CD4-positive, alpha-beta T cell (primary cell): ENCODE measurements around the gene ADCK2. TPM values are rescaled to one million over a fixed set of nuclear protein-coding genes. Genes with fewer than 3 reads are reported as not detected.

ENCODE experiments used
- ATAC-seq: fragments of 200-7000 bp; cut with Tn5 transposase; one replicate; pipeline ENCODE4 v1.10.0; 2022; ENCODE audit warnings: mild to moderate bottlenecking; ENCODE audit not compliant: poor library complexity
- CTCF ChIA-PET: fragments of 350-600 bp; sonication (Branson Sonifier 250); formaldehyde crosslinking; loops from one replicate; lab custom pipeline; 2021; ENCODE audit warnings: antibody characterized with exemption, inconsistent platforms; lab: Charles Lee
- POLR2A ChIA-PET: fragments of 350-600 bp; sonication (Branson Sonifier 250); formaldehyde crosslinking; loops from one replicate; lab custom pipeline; 2021; ENCODE audit warnings: antibody characterized with exemption, inconsistent platforms; lab: Charles Lee
- DNase-seq, 14 experiments: peaks; one replicate each; pipeline ENCODE4 v3.0.0-alpha.2; 2013 to 2020; ENCODE audit warnings: mixed read lengths in 2 of 14
- H3K27ac ChIP-seq, 2 donors: one replicate each; pipeline versions ENCODE4 v1.5.1 to v1.7.0; 2013; ENCODE audit warnings: low read length in 2 of 2, low read depth in 1 of 2, mild to moderate bottlenecking in 1 of 2
- H3K27me3 ChIP-seq, 2 experiments: 1 replicate in 1 of 2; 2 replicates in 1 of 2; pipeline versions ENCODE4 v1.6.1 to v1.7.0; 2013; ENCODE audit warnings: low read length in 2 of 2, control low read depth in 1 of 2, mild to moderate bottlenecking in 1 of 2, moderate library complexity in 1 of 2; ENCODE audit not compliant: insufficient read depth in 2 of 2, control insufficient read depth in 1 of 2
- H3K36me3 ChIP-seq: one replicate; pipeline ENCODE4 v1.6.1; 2013; ENCODE audit warnings: low read length, control low read depth; ENCODE audit not compliant: insufficient read depth
- H3K4me1 ChIP-seq: one replicate; pipeline ENCODE4 v1.6.1; 2013; ENCODE audit warnings: low read length, control low read depth; ENCODE audit not compliant: insufficient read depth
- H3K4me3 ChIP-seq: one replicate; pipeline ENCODE4 v1.5.1; 2013; ENCODE audit warnings: mild to moderate bottlenecking, low read length, moderate library complexity
- H3K9me3 ChIP-seq, 2 experiments: 1 replicate in 1 of 2; 2 replicates in 1 of 2; pipeline versions ENCODE4 v1.6.1 to v1.7.0; 2013; ENCODE audit warnings: low read length in 2 of 2, mild to moderate bottlenecking in 2 of 2, control low read depth in 1 of 2, moderate library complexity in 1 of 2; ENCODE audit not compliant: control insufficient read depth in 1 of 2, insufficient read depth in 1 of 2
- H3K27ac Mint-ChIP-seq: one replicate; pipeline ENCODE4 v1.8.0; 2020; ENCODE audit warnings: mixed read lengths
- H3K27me3 Mint-ChIP-seq: one replicate; pipeline ENCODE4 v1.8.0; 2021; ENCODE audit warnings: mixed read lengths
- H3K36me3 Mint-ChIP-seq: one replicate; pipeline ENCODE4 v1.8.0; 2021; ENCODE audit warnings: low read depth, mixed read lengths
- H3K4me1 Mint-ChIP-seq: one replicate; pipeline ENCODE4 v1.8.0; 2021; ENCODE audit warnings: low read depth, mixed read lengths
- H3K4me3 Mint-ChIP-seq: one replicate; pipeline ENCODE4 v1.8.0; 2020; ENCODE audit warnings: mild to moderate bottlenecking, mixed read lengths
- H3K9me3 Mint-ChIP-seq: one replicate; pipeline ENCODE4 v1.8.0; 2020; ENCODE audit warnings: mixed read lengths
- intact Hi-C, 2 experiments: fragments of 100-400 bp; cut with DNase I in 1 of 2; cut with micrococcal nuclease in 1 of 2; formaldehyde crosslinking; loops; one replicate each; pipeline versions ENCODE4 v1.15.1 to v1.9.0; 2023 to 2025; cut with DNase I, micrococcal nuclease
- total RNA-seq, 174 experiments: library from RNA in 2 of 174; stranded (reverse) in 2 of 174; gene quantifications; one replicate each; pipeline ENCODE4 v1.2.3 and lab custom pipeline; 2021 to 2026
- TF ChIP-seq, protein P1 (sequence below): fragments of 200-600 bp; IDR thresholded peaks from one replicate; pipeline ENCODE4 v1.8.0; 2022; ENCODE audit warnings: antibody characterized with exemption, mild to moderate bottlenecking

The ADCK2 gene
- total RNA-seq, 2 experiments from 2014 or later: 14.8 to 15.7 TPM

DNA sequence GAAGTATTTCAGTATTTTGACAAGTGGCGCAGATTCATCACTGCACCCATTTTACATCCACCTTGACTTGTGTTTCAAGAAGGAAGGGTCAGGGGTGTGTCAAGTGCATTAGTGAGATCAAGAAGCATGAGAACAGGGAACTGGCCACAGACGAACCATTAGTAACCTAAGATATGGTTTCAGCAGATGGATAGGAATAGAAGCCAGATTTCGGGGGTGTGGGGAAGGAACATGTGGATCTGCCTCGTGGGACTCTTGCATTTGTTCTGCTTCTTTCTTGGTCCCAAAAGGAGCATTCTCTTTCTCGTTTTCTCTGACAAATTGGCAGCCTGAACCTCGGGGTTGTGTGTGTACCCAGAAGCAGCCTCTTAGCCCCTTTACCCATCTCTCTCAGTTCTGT, 41.7 kb upstream of the ADCK2 start:
- Mint-ChIP-seq H3K27me3 (peaks cover 32% of the 10 kb centered on the region), H3K4me3 (no peak overlapping the region), H3K9me3 (no peaks in the 10 kb centered on the region), H3K36me3 (no peaks in the 10 kb centered on the region), H3K4me1 (no peaks in the 10 kb centered on the region), H3K27ac (no peak overlapping the region)
- TF ChIP-seq, protein P1, sequence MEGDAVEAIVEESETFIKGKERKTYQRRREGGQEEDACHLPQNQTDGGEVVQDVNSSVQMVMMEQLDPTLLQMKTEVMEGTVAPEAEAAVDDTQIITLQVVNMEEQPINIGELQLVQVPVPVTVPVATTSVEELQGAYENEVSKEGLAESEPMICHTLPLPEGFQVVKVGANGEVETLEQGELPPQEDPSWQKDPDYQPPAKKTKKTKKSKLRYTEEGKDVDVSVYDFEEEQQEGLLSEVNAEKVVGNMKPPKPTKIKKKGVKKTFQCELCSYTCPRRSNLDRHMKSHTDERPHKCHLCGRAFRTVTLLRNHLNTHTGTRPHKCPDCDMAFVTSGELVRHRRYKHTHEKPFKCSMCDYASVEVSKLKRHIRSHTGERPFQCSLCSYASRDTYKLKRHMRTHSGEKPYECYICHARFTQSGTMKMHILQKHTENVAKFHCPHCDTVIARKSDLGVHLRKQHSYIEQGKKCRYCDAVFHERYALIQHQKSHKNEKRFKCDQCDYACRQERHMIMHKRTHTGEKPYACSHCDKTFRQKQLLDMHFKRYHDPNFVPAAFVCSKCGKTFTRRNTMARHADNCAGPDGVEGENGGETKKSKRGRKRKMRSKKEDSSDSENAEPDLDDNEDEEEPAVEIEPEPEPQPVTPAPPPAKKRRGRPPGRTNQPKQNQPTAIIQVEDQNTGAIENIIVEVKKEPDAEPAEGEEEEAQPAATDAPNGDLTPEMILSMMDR: no peak
- Histone ChIP-seq H3K27ac (no peak overlapping the region), H3K36me3 (no peaks in the 10 kb centered on the region), H3K4me1 (no peaks in the 10 kb centered on the region), H3K9me3 (no peaks in the 10 kb centered on the region), H3K4me3 (no peak overlapping the region), H3K27me3 (peaks cover 2 to 10% of the 10 kb centered on the region in 2 experiments)
- ATAC-seq (no peak), DNase-seq (no peak)
- POLR2A ChIA-PET: no interaction called here
- CTCF ChIA-PET: no interaction called here
- intact Hi-C loops: no loop called here

GRCh38 chr7:140631602-140632001, 41.1 kb upstream of the ADCK2 start:
- ChIA-PET POLR2A (no interaction called here), CTCF (no interaction called here)
- intact Hi-C loops: no loop called here
- Mint-ChIP-seq H3K27me3 (peaks cover 35% of the 10 kb centered on the region), H3K4me3 (no peak overlapping the region), H3K9me3 (no peaks in the 10 kb centered on the region), H3K4me1 (no peaks in the 10 kb centered on the region), H3K27ac (no peak overlapping the region), H3K36me3 (no peaks in the 10 kb centered on the region)
- no peaks in the 10 kb centered on the region for H3K9me3 ChIP-seq
- H3K4me1 ChIP-seq: no peaks in the 10 kb centered on the region
- H3K4me3 ChIP-seq: no peak overlapping the region
- DNase-seq (no peak), ATAC-seq (no peak)
- TF ChIP-seq, protein P1: no peak
- H3K27ac ChIP-seq: no peak overlapping the region
- H3K36me3 ChIP-seq: no peaks in the 10 kb centered on the region
- peaks cover 5 to 10% of the 10 kb centered on the region in 2 experiments for H3K27me3 ChIP-seq

DNA sequence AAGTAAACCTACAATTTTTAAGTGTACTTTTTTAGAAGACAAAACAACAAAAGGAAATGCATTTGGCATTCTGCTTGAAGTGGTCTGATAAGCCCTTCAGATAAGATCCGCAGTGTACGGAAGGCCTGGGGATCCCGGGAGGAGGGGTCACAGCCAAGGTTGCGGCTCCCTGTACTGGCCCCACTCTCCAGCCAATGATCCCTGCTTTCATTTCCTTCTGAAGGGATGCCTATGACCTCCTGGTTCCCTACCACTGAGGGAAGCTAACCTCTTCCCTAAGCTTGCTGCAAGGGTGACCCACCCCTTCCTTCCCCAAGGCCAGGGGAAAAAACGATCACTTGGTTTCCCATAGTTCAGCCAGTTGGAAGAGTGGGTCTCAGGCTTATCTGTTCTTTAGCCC, 37.4 kb upstream of the ADCK2 start:
- Mint-ChIP-seq H3K4me1 (peaks cover 11% of the 10 kb centered on the region), H3K36me3 (no peaks in the 10 kb centered on the region), H3K9me3 (no peaks in the 10 kb centered on the region), H3K4me3 (no peak overlapping the region), H3K27me3 (peaks cover 65% of the 10 kb centered on the region), H3K27ac (no peak overlapping the region)
- ATAC-seq (no peak), DNase-seq (no peak)
- intact Hi-C loops: no loop called here
- Histone ChIP-seq H3K4me1 (peaks cover 12% of the 10 kb centered on the region), H3K27me3 (peaks cover 32 to 42% of the 10 kb centered on the region in 2 experiments), H3K4me3 (no peak overlapping the region), H3K27ac (no peak overlapping the region), H3K36me3 (no peaks in the 10 kb centered on the region), H3K9me3 (no peaks in the 10 kb centered on the region)
- POLR2A ChIA-PET: no interaction called here
- CTCF ChIA-PET: no interaction called here
- TF ChIP-seq, protein P1: no peak
